ENCODE results near the gene TACC2. TPM values are rescaled to one million over a fixed set of nuclear protein-coding genes. Genes with fewer than 3 reads are reported as not detected.

Gene TACC2
- total and polyA plus RNA-seq, 2 experiments from 2014 or later, result 30.8 to 35.9 TPM

GRCh38 chr10:121975295-121976086 is 13.5 kb upstream of the TACC2 start:
- no peaks in the 10 kb centered on the region for H3K27me3 ChIP-seq (ENCODE audit: insufficient read depth)
- peaks cover 7% of the 10 kb centered on the region; the same call in 1 of the 2 replicates for H3K36me3 ChIP-seq (ENCODE audit: insufficient read depth)
- Mint-ChIP-seq H3K4me1 (peaks cover 11% of the 10 kb centered on the region), H3K36me3 (ENCODE audit: low read depth) (peaks cover 50% of the 10 kb centered on the region), H3K27ac (no peak overlapping the region), H3K4me3 (peak overlapping the region; percentile 72), H3K9me3 (peaks cover 32% of the 10 kb centered on the region), H3K27me3 (ENCODE audit: insufficient read depth, low read depth, poor library complexity) (peaks cover 14% of the 10 kb centered on the region)
- peaks cover 18% of the 10 kb centered on the region for H3K79me2 ChIP-seq (replicated peaks; ENCODE audit: insufficient read depth)
- peak overlapping the region; percentile 90 for H3K4me3 ChIP-seq
- TF ChIP-seq ZNF331 (CRISPR knock-in tag; IDR thresholded peaks at IDR 0.05; ENCODE audit: low read depth) (0 out of 2 replicates have a peak, but pooled peaks have one; percentile 42), CTCF (conservative IDR thresholded peaks at IDR 0.05; ENCODE audit: low read depth in 2 of 2) (no peak; a peak in 1 of 4 replicates)
- H3K4me1 ChIP-seq (ENCODE audit: insufficient read depth), result peaks cover 8% of the 10 kb centered on the region
- H3K27ac ChIP-seq (ENCODE audit: low read depth), result peak overlapping the region; percentile 97
- H3K4me2 ChIP-seq, result peak overlapping the region; percentile 98; the same call in 1 of the 2 replicates
- H3F3A ChIP-seq (replicated peaks; ENCODE audit: low read depth), result peaks cover 10% of the 10 kb centered on the region; the same call in 1 of the 2 replicates
- peak overlapping the region; percentile 90; the same call in 1 of the 2 replicates for H2AFZ ChIP-seq
- peak; percentile 92 for ATAC-seq
- no peak for DNase-seq (ENCODE audit: low spot score)
- H3K9me2 ChIP-seq (ENCODE audit: insufficient read depth), result no peaks in the 10 kb centered on the region
- H4K20me1 ChIP-seq (replicated peaks; ENCODE audit: insufficient read depth), result peaks cover 3% of the 10 kb centered on the region; the same call in 1 of the 2 replicates

- H3K4me3 Mint-ChIP-seq, result no peak overlapping the region
- no peak overlapping the region for H3K4me2 ChIP-seq
- no peaks in the 10 kb centered on the region for H3K9me2 ChIP-seq (ENCODE audit: insufficient read depth)
- no peak for DNase-seq (ENCODE audit: low spot score)
- H3K27ac ChIP-seq (ENCODE audit: low read depth), result no peak overlapping the region
- H3K4me1 Mint-ChIP-seq, result peaks cover 11% of the 10 kb centered on the region
- peaks cover 18% of the 10 kb centered on the region for H3K79me2 ChIP-seq (replicated peaks; ENCODE audit: insufficient read depth)
- H2AFZ ChIP-seq, result no peak overlapping the region
- peaks cover 14% of the 10 kb centered on the region for H3K27me3 Mint-ChIP-seq (ENCODE audit: insufficient read depth, low read depth, poor library complexity)
- H3F3A ChIP-seq (replicated peaks; ENCODE audit: low read depth), result peaks cover 10% of the 10 kb centered on the region; the same call in 1 of the 2 replicates
- peaks cover 2% of the 10 kb centered on the region; the same call in 1 of the 2 replicates for H4K20me1 ChIP-seq (replicated peaks; ENCODE audit: insufficient read depth)
- H3K4me3 ChIP-seq, result no peak overlapping the region
- H3K9me3 Mint-ChIP-seq, result peaks cover 32% of the 10 kb centered on the region
- H3K36me3 ChIP-seq (ENCODE audit: insufficient read depth), result peaks cover 7% of the 10 kb centered on the region; the same call in 1 of the 2 replicates
- H3K27me3 ChIP-seq (ENCODE audit: insufficient read depth), result no peaks in the 10 kb centered on the region
- peaks cover 38% of the 10 kb centered on the region for H3K36me3 Mint-ChIP-seq (ENCODE audit: low read depth)
- TF ChIP-seq STAT1 (IDR thresholded peaks at IDR 0.05; ENCODE audit: unreplicated experiment), result no peak
- peaks cover 8% of the 10 kb centered on the region for H3K4me1 ChIP-seq (ENCODE audit: insufficient read depth)
- H3K27ac Mint-ChIP-seq, result no peak overlapping the region
- no peak for ATAC-seq
Measured at GRCh38 chr10:121976607-121977006, 12.4 kb upstream of the TACC2 start.

GRCh38 chr10:121978511-121978910 is 10.5 kb upstream of the TACC2 start:
- Histone ChIP-seq H3K4me1 (ENCODE audit: insufficient read depth) (peaks cover 6% of the 10 kb centered on the region), H4K20me1 (replicated peaks; ENCODE audit: insufficient read depth) (no peaks in the 10 kb centered on the region), H3K4me2 (no peak overlapping the region), H2AFZ (no peak overlapping the region), H3K9me2 (ENCODE audit: insufficient read depth) (no peaks in the 10 kb centered on the region), H3K27me3 (ENCODE audit: insufficient read depth) (no peaks in the 10 kb centered on the region), H3K36me3 (ENCODE audit: insufficient read depth) (peaks cover 7% of the 10 kb centered on the region; the same call in 1 of the 2 replicates), H3K4me3 (no peak overlapping the region), H3F3A (replicated peaks; ENCODE audit: low read depth) (peaks cover 10% of the 10 kb centered on the region; the same call in 1 of the 2 replicates), H3K27ac (ENCODE audit: low read depth) (no peak overlapping the region), H3K79me2 (replicated peaks; ENCODE audit: insufficient read depth) (peaks cover 8% of the 10 kb centered on the region)
- Mint-ChIP-seq H3K36me3 (ENCODE audit: low read depth) (peaks cover 34% of the 10 kb centered on the region; the same call in 2 of the 3 replicates), H3K27me3 (ENCODE audit: insufficient read depth, low read depth, poor library complexity) (peaks cover 10% of the 10 kb centered on the region), H3K4me3 (no peak overlapping the region), H3K9me3 (peaks cover 33% of the 10 kb centered on the region), H3K27ac (no peak overlapping the region), H3K4me1 (peaks cover under 1% of the 10 kb centered on the region; the same call in 2 of the 3 replicates)
- TF ChIP-seq JUNB (IDR thresholded peaks at IDR 0.05; ENCODE audit: unreplicated experiment) (no peak), EZH2phosphoT487 (IDR thresholded peaks at IDR 0.05; ENCODE audit: unreplicated experiment) (no peak), POLR2AphosphoS5 (IDR thresholded peaks at IDR 0.05; ENCODE audit: low read depth) (no peak), CTCF (conservative IDR thresholded peaks at IDR 0.05; ENCODE audit: low read depth in 2 of 2) (no peak), NANOG (IDR thresholded peaks at IDR 0.05; ENCODE audit: borderline replicate concordance) (no peak), ZNF331 (CRISPR knock-in tag; IDR thresholded peaks at IDR 0.05; ENCODE audit: low read depth) (no peak), ZNF114 (CRISPR knock-in tag; IDR thresholded peaks at IDR 0.05) (no peak), REST (IDR thresholded peaks at IDR 0.05; ENCODE audit: unreplicated experiment) (no peak)
- ATAC-seq (no peak), DNase-seq (ENCODE audit: low spot score) (no peak)
